Body of pancreas (tissue), 4 donors: ENCODE measurements around the gene ABI3. TPM values are rescaled to one million over a fixed set of nuclear protein-coding genes. Genes with fewer than 3 reads are reported as not detected.

Experiments
- ATAC-seq: fragments of 150-250 bp; one replicate; pipeline ENCODE4 v1.9.1; 2016
- DNase-seq, 4 donors: peaks; one replicate each; pipeline ENCODE4 v3.0.0-alpha.2; 2019
- H3K27ac ChIP-seq, 4 donors: fragments of 200-600 bp; sonication (generic); 1 replicate in 3 of 4; 2 replicates in 1 of 4; pipeline versions ENCODE4 v1.5.1 to v1.6.1; 2016 to 2019; ENCODE audit warnings: mild to moderate bottlenecking in 1 of 4, mixed read lengths in 1 of 4, moderate library complexity in 1 of 4
- H3K27me3 ChIP-seq, 2 donors: fragments of 200-600 bp; sonication (generic); one replicate each; pipeline ENCODE4 v1.6.0; 2016; ENCODE audit warnings: mild to moderate bottlenecking in 1 of 2
- H3K36me3 ChIP-seq, 2 donors: fragments of 200-600 bp; sonication (generic); replicated peaks in 1 of 2; 2 replicates each; pipeline ENCODE4 v1.5.1; 2016; ENCODE audit warnings: low read depth in 2 of 2; ENCODE audit not compliant: insufficient read depth in 1 of 2
- H3K4me1 ChIP-seq: fragments of 200-600 bp; sonication (generic); one replicate; pipeline ENCODE4 v1.6.0; 2016
- H3K4me3 ChIP-seq, 2 donors: fragments of 200-600 bp; sonication (generic); 1 replicate in 1 of 2; 2 replicates in 1 of 2; pipeline ENCODE4 v1.5.1; 2016 to 2019
- H3K9me3 ChIP-seq, 3 donors: fragments of 200-600 bp; sonication (generic); 1 replicate in 2 of 3; 2 replicates in 1 of 3; pipeline ENCODE4 v1.5.1; 2016
- POLR2A ChIP-seq, 3 donors: fragments of 450-650 bp; IDR thresholded peaks; one replicate each; pipeline ENCODE4 v1.6.1; 2016; ENCODE audit warnings: antibody characterized with exemption in 3 of 3, mild to moderate bottlenecking in 2 of 3
- WGBS, 2 donors: methylation state at CpG; one replicate each; pipeline ENCODE4 v1.1.5; 2017; 5-methylcytosine and 5-hydroxymethylcytosine counted together
- intact Hi-C: fragments of 100-400 bp; cut with DNase I; formaldehyde crosslinking; loops from one replicate; pipeline ENCODE4 v1.15.1; 2023
- total RNA-seq, 2 donors: library from RNA; depleted of rRNA; stranded (reverse); fragments of >200 nt; gene quantifications; one replicate each; pipeline ENCODE4 v1.1.0, GENCODE V29; 2016
- TF ChIP-seq, protein P1 (sequence below), 7 experiments: fragments of 450-650 bp in 4 of 7; fragments of 200-600 bp in 3 of 7; sonication (generic) in 3 of 7; IDR thresholded peaks; one replicate each; pipeline ENCODE4 v1.5.1; 2016 to 2019; ENCODE audit warnings: antibody characterized with exemption in 7 of 7

Gene ABI3
- total RNA-seq, 2 donors from 2014 or later: 4.9 to 6.3 TPM

DNA sequence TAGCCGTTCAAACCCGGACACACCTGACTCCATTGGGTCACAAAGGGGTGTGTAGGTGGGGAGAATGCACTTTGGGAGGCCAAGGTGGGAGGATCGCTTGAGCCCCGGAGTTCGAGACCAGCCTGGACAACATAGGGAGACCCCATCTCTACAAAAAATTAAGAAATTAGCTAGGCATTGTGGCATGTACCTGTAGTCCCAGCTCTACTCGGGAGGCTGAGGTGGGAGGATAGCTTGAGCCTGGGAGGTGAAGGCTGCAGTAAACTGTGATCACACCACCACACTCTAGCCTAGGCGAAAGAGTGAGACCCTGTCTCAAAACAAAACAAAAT, 21.0 kb downstream of the ABI3 start:
- ATAC-seq (no peak), DNase-seq (no peak)
- intact Hi-C loops: no loop called here
- no peaks in the 10 kb centered on the region for H3K36me3 ChIP-seq
- TF ChIP-seq, protein P1, sequence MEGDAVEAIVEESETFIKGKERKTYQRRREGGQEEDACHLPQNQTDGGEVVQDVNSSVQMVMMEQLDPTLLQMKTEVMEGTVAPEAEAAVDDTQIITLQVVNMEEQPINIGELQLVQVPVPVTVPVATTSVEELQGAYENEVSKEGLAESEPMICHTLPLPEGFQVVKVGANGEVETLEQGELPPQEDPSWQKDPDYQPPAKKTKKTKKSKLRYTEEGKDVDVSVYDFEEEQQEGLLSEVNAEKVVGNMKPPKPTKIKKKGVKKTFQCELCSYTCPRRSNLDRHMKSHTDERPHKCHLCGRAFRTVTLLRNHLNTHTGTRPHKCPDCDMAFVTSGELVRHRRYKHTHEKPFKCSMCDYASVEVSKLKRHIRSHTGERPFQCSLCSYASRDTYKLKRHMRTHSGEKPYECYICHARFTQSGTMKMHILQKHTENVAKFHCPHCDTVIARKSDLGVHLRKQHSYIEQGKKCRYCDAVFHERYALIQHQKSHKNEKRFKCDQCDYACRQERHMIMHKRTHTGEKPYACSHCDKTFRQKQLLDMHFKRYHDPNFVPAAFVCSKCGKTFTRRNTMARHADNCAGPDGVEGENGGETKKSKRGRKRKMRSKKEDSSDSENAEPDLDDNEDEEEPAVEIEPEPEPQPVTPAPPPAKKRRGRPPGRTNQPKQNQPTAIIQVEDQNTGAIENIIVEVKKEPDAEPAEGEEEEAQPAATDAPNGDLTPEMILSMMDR (IDR thresholded peaks at IDR 0.05): no peak
- no peak for TF ChIP-seq POLR2A (IDR thresholded peaks at IDR 0.05)
- H3K4me1 ChIP-seq: peaks cover 15% of the 10 kb centered on the region
- no peaks in the 10 kb centered on the region for H3K9me3 ChIP-seq
- H3K4me3 ChIP-seq: no peak overlapping the region
- peaks cover 0 to 16% of the 10 kb centered on the region in 2 donors for H3K27me3 ChIP-seq
- no peak overlapping the region for H3K27ac ChIP-seq
- 71 to 73% methylated on average over 7 of the region's 7 CpGs for WGBS, 2 donors

DNA sequence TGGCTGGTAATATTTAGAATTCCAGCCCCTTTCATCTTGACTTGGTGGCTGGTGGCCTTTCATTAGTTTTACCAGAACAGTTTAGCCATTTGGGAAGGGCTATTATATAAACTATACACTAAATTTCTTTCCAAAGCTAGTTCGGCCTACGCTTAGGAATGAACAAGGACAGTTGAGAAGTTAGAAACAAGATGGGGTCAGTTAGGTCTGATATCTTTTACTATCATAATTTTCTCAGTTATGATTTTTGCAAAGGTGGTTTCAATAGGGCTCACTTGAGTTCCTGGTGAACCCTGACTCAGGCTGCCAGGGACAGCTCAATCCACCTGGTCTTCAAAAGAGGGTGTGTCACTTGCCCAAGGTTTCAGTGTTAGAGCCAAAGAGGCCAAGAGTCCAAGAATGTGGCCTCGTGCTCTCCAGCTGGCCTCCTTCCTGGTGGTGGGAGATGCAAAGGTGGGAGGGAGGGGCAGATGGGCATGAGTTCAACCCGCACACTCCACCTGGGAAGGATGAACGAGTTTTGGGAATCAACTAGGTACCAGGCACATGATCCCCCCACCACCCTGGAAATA, 24.1 kb downstream of the ABI3 start:
- H3K27ac ChIP-seq: no peak overlapping the region
- 72% methylated on average over 5 of the region's 5 CpGs for WGBS, 2 donors
- TF ChIP-seq POLR2A (IDR thresholded peaks at IDR 0.05): no peak
- TF ChIP-seq, protein P1 (IDR thresholded peaks at IDR 0.05): no peak

DNA sequence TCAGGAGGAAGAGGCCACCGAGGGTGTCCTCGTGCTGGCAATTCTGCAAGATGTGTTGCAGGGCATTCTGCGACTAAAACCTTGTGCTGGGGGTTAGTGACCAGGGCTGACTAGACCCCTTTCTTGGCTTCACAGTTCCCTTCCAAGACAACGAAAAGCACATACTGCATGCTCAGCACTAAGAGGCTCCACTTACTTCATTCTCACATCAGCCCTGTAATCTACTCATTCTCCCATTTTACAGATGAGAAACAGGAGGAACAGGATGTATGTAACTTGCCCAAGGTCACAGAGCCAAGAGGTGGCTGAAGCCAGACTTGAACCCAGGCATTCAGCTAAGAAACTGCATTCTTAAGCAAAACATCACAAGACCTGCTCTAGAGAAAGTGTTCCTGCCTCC, 25.4 kb downstream of the ABI3 start:
- intact Hi-C loops: no loop called here
- ATAC-seq (no peak), DNase-seq (no peak)
- Histone ChIP-seq H3K36me3 (no peaks in the 10 kb centered on the region), H3K27me3 (peaks cover 0 to 6% of the 10 kb centered on the region in 2 donors), H3K9me3 (no peaks in the 10 kb centered on the region), H3K27ac (no peak overlapping the region), H3K4me3 (no peak overlapping the region), H3K4me1 (peaks cover 4% of the 10 kb centered on the region)
- no peak for TF ChIP-seq POLR2A (IDR thresholded peaks at IDR 0.05)
- TF ChIP-seq, protein P1 (IDR thresholded peaks at IDR 0.05): no peak
- WGBS, 2 donors: 57 to 73% methylated on average over 4 of the region's 4 CpGs

More for the DNA sequence above, 24.1 kb downstream of the ABI3 start:
- H3K36me3 ChIP-seq: no peaks in the 10 kb centered on the region
- intact Hi-C loops: no loop called here
- H3K9me3 ChIP-seq: no peaks in the 10 kb centered on the region
- H3K4me3 ChIP-seq: no peak overlapping the region
- peaks cover 15% of the 10 kb centered on the region for H3K4me1 ChIP-seq
- H3K27me3 ChIP-seq: peaks cover 0 to 11% of the 10 kb centered on the region in 2 donors
- DNase-seq (no peak), ATAC-seq (no peak)

DNA sequence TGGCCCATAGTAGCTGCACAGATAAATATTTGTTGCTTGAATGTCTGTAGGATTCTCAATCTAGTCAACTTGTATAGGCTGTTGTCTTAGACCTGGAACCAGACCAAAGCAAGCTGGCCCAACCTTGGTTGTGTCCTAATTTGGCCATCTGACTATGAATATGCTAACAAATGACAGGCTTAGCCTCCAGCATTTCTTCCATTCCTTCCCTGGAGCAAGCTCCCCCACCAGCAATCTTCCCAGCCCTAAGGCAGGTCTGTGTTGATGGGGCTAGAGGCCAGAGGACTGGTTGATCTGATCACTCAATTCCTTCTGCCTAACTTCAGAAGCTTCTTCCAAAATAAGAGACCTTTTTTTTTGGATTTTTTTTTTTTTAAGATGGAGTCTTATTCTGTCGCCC, 29.5 kb downstream of the ABI3 start:
- intact Hi-C loops: no loop called here
- TF ChIP-seq POLR2A (IDR thresholded peaks at IDR 0.05): no peak
- TF ChIP-seq, protein P1 (IDR thresholded peaks at IDR 0.05): no peak
- DNase-seq (no peak), ATAC-seq (no peak)
- no peaks in the 10 kb centered on the region for H3K27me3 ChIP-seq
- no peak overlapping the region for H3K4me3 ChIP-seq
- H3K9me3 ChIP-seq: no peaks in the 10 kb centered on the region
- H3K27ac ChIP-seq: no peak overlapping the region
- 69 to 78% methylated on average over 1 of the region's 1 CpG for WGBS, 2 donors
- H3K36me3 ChIP-seq: no peaks in the 10 kb centered on the region
- H3K4me1 ChIP-seq: no peaks in the 10 kb centered on the region

DNA sequence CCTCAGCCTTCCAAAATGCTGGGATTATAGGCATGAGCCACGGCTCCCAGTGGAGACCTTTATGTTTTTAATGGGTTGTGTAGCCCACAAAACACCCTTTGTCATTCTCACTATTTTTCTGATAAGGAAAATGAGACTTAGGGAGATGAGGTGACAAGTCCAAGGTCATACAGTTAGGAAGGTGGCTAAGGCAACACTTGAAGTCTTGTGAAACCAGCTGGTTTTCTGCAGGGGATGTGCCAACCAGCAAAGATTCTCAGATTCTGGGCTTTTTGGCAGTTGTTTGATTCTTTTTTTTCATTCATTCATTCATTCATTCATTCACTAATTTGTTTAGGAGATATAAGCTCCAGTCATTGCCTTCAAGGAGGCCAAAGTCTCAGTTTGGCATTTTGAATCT, 30.1 kb downstream of the ABI3 start:
- TF ChIP-seq, protein P1 (IDR thresholded peaks at IDR 0.05): no peak
- TF ChIP-seq POLR2A (IDR thresholded peaks at IDR 0.05): no peak
- DNase-seq (no peak), ATAC-seq (no peak)
- H3K4me1 ChIP-seq: no peaks in the 10 kb centered on the region
- no peak overlapping the region for H3K27ac ChIP-seq
- WGBS, 2 donors: 55 to 63% methylated on average over 1 of the region's 1 CpG
- H3K36me3 ChIP-seq: no peaks in the 10 kb centered on the region
- no peak overlapping the region for H3K4me3 ChIP-seq
- intact Hi-C loops: no loop called here
- no peaks in the 10 kb centered on the region for H3K27me3 ChIP-seq
- no peaks in the 10 kb centered on the region for H3K9me3 ChIP-seq
